CD4-positive, alpha-beta T cell (primary cell): ENCODE measurements around the gene C4BPA. TPM values are rescaled to one million over a fixed set of nuclear protein-coding genes. Genes with fewer than 3 reads are reported as not detected.

Experiments used
- ATAC-seq: fragments of 200-7000 bp; cut with Tn5 transposase; one replicate; pipeline ENCODE4 v1.10.0; 2022; ENCODE audit warnings: mild to moderate bottlenecking; ENCODE audit not compliant: poor library complexity
- CTCF ChIA-PET: fragments of 350-600 bp; sonication (Branson Sonifier 250); formaldehyde crosslinking; loops from one replicate; lab custom pipeline; 2021; ENCODE audit warnings: antibody characterized with exemption, inconsistent platforms; lab: Charles Lee
- POLR2A ChIA-PET: fragments of 350-600 bp; sonication (Branson Sonifier 250); formaldehyde crosslinking; loops from one replicate; lab custom pipeline; 2021; ENCODE audit warnings: antibody characterized with exemption, inconsistent platforms; lab: Charles Lee
- DNase-seq, 14 experiments: peaks; one replicate each; pipeline ENCODE4 v3.0.0-alpha.2; 2013 to 2020; ENCODE audit warnings: mixed read lengths in 2 of 14
- H3K27ac ChIP-seq, 2 donors: one replicate each; pipeline versions ENCODE4 v1.5.1 to v1.7.0; 2013; ENCODE audit warnings: low read length in 2 of 2, low read depth in 1 of 2, mild to moderate bottlenecking in 1 of 2
- H3K27me3 ChIP-seq, 2 experiments: 1 replicate in 1 of 2; 2 replicates in 1 of 2; pipeline versions ENCODE4 v1.6.1 to v1.7.0; 2013; ENCODE audit warnings: low read length in 2 of 2, control low read depth in 1 of 2, mild to moderate bottlenecking in 1 of 2, moderate library complexity in 1 of 2; ENCODE audit not compliant: insufficient read depth in 2 of 2, control insufficient read depth in 1 of 2
- H3K36me3 ChIP-seq: one replicate; pipeline ENCODE4 v1.6.1; 2013; ENCODE audit warnings: low read length, control low read depth; ENCODE audit not compliant: insufficient read depth
- H3K4me1 ChIP-seq: one replicate; pipeline ENCODE4 v1.6.1; 2013; ENCODE audit warnings: low read length, control low read depth; ENCODE audit not compliant: insufficient read depth
- H3K4me3 ChIP-seq: one replicate; pipeline ENCODE4 v1.5.1; 2013; ENCODE audit warnings: mild to moderate bottlenecking, low read length, moderate library complexity
- H3K9me3 ChIP-seq, 2 experiments: 1 replicate in 1 of 2; 2 replicates in 1 of 2; pipeline versions ENCODE4 v1.6.1 to v1.7.0; 2013; ENCODE audit warnings: low read length in 2 of 2, mild to moderate bottlenecking in 2 of 2, control low read depth in 1 of 2, moderate library complexity in 1 of 2; ENCODE audit not compliant: control insufficient read depth in 1 of 2, insufficient read depth in 1 of 2
- H3K27ac Mint-ChIP-seq: one replicate; pipeline ENCODE4 v1.8.0; 2020; ENCODE audit warnings: mixed read lengths
- H3K27me3 Mint-ChIP-seq: one replicate; pipeline ENCODE4 v1.8.0; 2021; ENCODE audit warnings: mixed read lengths
- H3K36me3 Mint-ChIP-seq: one replicate; pipeline ENCODE4 v1.8.0; 2021; ENCODE audit warnings: low read depth, mixed read lengths
- H3K4me1 Mint-ChIP-seq: one replicate; pipeline ENCODE4 v1.8.0; 2021; ENCODE audit warnings: low read depth, mixed read lengths
- H3K4me3 Mint-ChIP-seq: one replicate; pipeline ENCODE4 v1.8.0; 2020; ENCODE audit warnings: mild to moderate bottlenecking, mixed read lengths
- H3K9me3 Mint-ChIP-seq: one replicate; pipeline ENCODE4 v1.8.0; 2020; ENCODE audit warnings: mixed read lengths
- CTCF ChIP-seq: fragments of 200-600 bp; IDR thresholded peaks from one replicate; pipeline ENCODE4 v1.8.0; 2022; ENCODE audit warnings: antibody characterized with exemption, mild to moderate bottlenecking
- intact Hi-C, 2 experiments: fragments of 100-400 bp; cut with DNase I in 1 of 2; cut with micrococcal nuclease in 1 of 2; formaldehyde crosslinking; loops; one replicate each; pipeline versions ENCODE4 v1.15.1 to v1.9.0; 2023 to 2025; cut with DNase I, micrococcal nuclease
- total RNA-seq, 174 experiments: library from RNA in 2 of 174; stranded (reverse) in 2 of 174; gene quantifications; one replicate each; pipeline ENCODE4 v1.2.3 and lab custom pipeline; 2021 to 2026

C4BPA gene
- total RNA-seq, 2 experiments from 2014 or later, result not detected

GRCh38 chr1:207067665-207068064 is 36.4 kb upstream of the C4BPA start:
- Mint-ChIP-seq H3K36me3 (peaks cover 25% of the 10 kb centered on the region), H3K4me1 (peaks cover 34% of the 10 kb centered on the region), H3K27me3 (no peaks in the 10 kb centered on the region), H3K27ac (no peak overlapping the region), H3K9me3 (no peaks in the 10 kb centered on the region), H3K4me3 (no peak overlapping the region)
- CTCF ChIA-PET, result no interaction called here
- intact Hi-C loops, result no loop called here
- TF ChIP-seq CTCF, result no peak
- H3K4me1 ChIP-seq, result peaks cover 28% of the 10 kb centered on the region
- POLR2A ChIA-PET, result interaction anchor here (1.5 kb wide), 1 partner anchor 14 kb away, joined by 4 read pairs; the partner anchor contains the start of gene PFKFB2
- H3K27ac ChIP-seq, result no peak overlapping the region
- peaks cover 5% of the 10 kb centered on the region for H3K36me3 ChIP-seq
- H3K9me3 ChIP-seq, result no peaks in the 10 kb centered on the region
- H3K4me3 ChIP-seq, result no peak overlapping the region
- H3K27me3 ChIP-seq, result no peaks in the 10 kb centered on the region
- ATAC-seq (no peak), DNase-seq (no peak)

- Mint-ChIP-seq H3K27me3 (no peaks in the 10 kb centered on the region), H3K4me3 (no peak overlapping the region), H3K27ac (peak overlapping the region; percentile 15), H3K4me1 (peaks cover 34% of the 10 kb centered on the region), H3K36me3 (peaks cover 13% of the 10 kb centered on the region), H3K9me3 (no peaks in the 10 kb centered on the region)
- ATAC-seq, result no peak
- H3K27me3 ChIP-seq, result no peaks in the 10 kb centered on the region
- no peak for TF ChIP-seq CTCF
- no peaks in the 10 kb centered on the region for H3K9me3 ChIP-seq
- POLR2A ChIA-PET, result interaction anchor here (1.5 kb wide), 1 partner anchor 16 kb away, joined by 4 read pairs; the partner anchor contains the start of gene PFKFB2
- no peak overlapping the region for H3K27ac ChIP-seq
- DNase-seq, result peak in 1 of 14 experiments; percentile 5
- H3K4me1 ChIP-seq, result peaks cover 28% of the 10 kb centered on the region
- no peaks in the 10 kb centered on the region for H3K36me3 ChIP-seq
- no peak overlapping the region for H3K4me3 ChIP-seq
- intact Hi-C loops, result no loop called here
- CTCF ChIA-PET, result no interaction called here
These were observed 35.0 kb upstream of the C4BPA start for GRCh38 chr1:207069061-207069460.

- H3K36me3 Mint-ChIP-seq, result peaks cover 11% of the 10 kb centered on the region
- peak overlapping the region; percentile 67 for H3K27ac Mint-ChIP-seq
- POLR2A ChIA-PET, result interaction anchor here (2.4 kb wide), 1 partner anchor 17 kb away, joined by 9 read pairs; the partner anchor contains the start of gene PFKFB2
- H3K27me3 Mint-ChIP-seq, result no peaks in the 10 kb centered on the region
- Histone ChIP-seq H3K4me1 (peaks cover 28% of the 10 kb centered on the region), H3K9me3 (no peaks in the 10 kb centered on the region), H3K36me3 (no peaks in the 10 kb centered on the region), H3K4me3 (no peak overlapping the region), H3K27me3 (no peaks in the 10 kb centered on the region), H3K27ac (no peak overlapping the region)
- H3K9me3 Mint-ChIP-seq, result no peaks in the 10 kb centered on the region
- DNase-seq (no peak), ATAC-seq (no peak)
- CTCF ChIA-PET, result interaction anchor here (1.2 kb wide), 1 partner anchor 17 kb away, joined by 4 read pairs; the partner anchor contains the start of gene PFKFB2
- TF ChIP-seq CTCF, result no peak
- peaks cover 34% of the 10 kb centered on the region for H3K4me1 Mint-ChIP-seq
- H3K4me3 Mint-ChIP-seq, result no peak overlapping the region
- intact Hi-C loops, result loop anchor here (2.0 to 10.0 kb wide), 2 partner anchors 17 to 135 kb away; partner anchors contain the start of gene PFKFB2 (in 1 of the 2)
These were observed 34.1 kb upstream of the C4BPA start for GRCh38 chr1:207069858-207070506.
